Measurements from ENCODE around the gene MDP1. TPM values are rescaled to one million over a fixed set of nuclear protein-coding genes. Genes with fewer than 3 reads are reported as not detected.

The MDP1 gene
- total RNA-seq, 3 donors from 2014 or later = 13.1 to 20.8 (median 17.1) TPM

DNA sequence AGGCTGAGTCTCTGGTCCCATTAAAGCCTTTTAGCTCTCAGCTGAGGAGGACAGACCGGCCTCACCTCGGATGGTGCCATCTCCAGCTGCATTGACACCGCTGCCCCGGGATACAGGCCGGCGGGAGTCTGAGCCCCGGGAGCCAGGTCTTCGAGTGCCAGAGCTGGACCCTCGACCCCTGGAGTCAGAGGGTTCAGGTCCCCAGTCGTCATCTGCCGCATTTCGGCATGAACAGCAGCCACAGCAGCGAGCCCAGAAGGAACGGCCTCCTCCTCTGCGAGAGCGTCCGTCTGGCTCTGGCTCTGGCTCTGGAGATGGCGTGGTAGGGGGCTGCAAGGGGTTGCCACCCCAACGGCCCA is 46.1 kb upstream of the MDP1 start:
- Histone ChIP-seq H3K27ac (no peak overlapping the region), H3K27me3 (no peaks in the 10 kb centered on the region), H3K36me3 (peaks cover 9% of the 10 kb centered on the region), H3K4me3 (no peak overlapping the region), H3K4me1 (no peaks in the 10 kb centered on the region), H3K9me3 (no peaks in the 10 kb centered on the region)
- no peak for DNase-seq (ENCODE audit: low spot score in 2 of 2)
- intact Hi-C loops (cut with DNase I; ENCODE audit: low total_unique reads) = no loop called here
- TF ChIP-seq, protein P1, sequence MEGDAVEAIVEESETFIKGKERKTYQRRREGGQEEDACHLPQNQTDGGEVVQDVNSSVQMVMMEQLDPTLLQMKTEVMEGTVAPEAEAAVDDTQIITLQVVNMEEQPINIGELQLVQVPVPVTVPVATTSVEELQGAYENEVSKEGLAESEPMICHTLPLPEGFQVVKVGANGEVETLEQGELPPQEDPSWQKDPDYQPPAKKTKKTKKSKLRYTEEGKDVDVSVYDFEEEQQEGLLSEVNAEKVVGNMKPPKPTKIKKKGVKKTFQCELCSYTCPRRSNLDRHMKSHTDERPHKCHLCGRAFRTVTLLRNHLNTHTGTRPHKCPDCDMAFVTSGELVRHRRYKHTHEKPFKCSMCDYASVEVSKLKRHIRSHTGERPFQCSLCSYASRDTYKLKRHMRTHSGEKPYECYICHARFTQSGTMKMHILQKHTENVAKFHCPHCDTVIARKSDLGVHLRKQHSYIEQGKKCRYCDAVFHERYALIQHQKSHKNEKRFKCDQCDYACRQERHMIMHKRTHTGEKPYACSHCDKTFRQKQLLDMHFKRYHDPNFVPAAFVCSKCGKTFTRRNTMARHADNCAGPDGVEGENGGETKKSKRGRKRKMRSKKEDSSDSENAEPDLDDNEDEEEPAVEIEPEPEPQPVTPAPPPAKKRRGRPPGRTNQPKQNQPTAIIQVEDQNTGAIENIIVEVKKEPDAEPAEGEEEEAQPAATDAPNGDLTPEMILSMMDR (IDR thresholded peaks at IDR 0.05) = no peak
- TF ChIP-seq POLR2AphosphoS5 (IDR thresholded peaks at IDR 0.05) (no peak), POLR2A (IDR thresholded peaks at IDR 0.05) (no peak)

GRCh38 chr14:24261256-24261968 is 45.5 kb upstream of the MDP1 start:
- DNase-seq (ENCODE audit: low spot score in 2 of 2) = no peak
- Histone ChIP-seq H3K36me3 (peaks cover 4% of the 10 kb centered on the region), H3K4me3 (no peak overlapping the region), H3K9me3 (no peaks in the 10 kb centered on the region), H3K27me3 (no peaks in the 10 kb centered on the region), H3K27ac (no peak overlapping the region), H3K4me1 (no peaks in the 10 kb centered on the region)
- intact Hi-C loops (cut with DNase I; ENCODE audit: low total_unique reads) = no loop called here
- TF ChIP-seq, protein P1 (IDR thresholded peaks at IDR 0.05) = no peak
- TF ChIP-seq POLR2A (IDR thresholded peaks at IDR 0.05) = no peak
- TF ChIP-seq POLR2AphosphoS5 (IDR thresholded peaks at IDR 0.05) = no peak

- DNase-seq (ENCODE audit: low spot score in 2 of 2) = no peak
- H3K27me3 ChIP-seq = no peaks in the 10 kb centered on the region
- intact Hi-C loops (cut with DNase I; ENCODE audit: low total_unique reads) = no loop called here
- TF ChIP-seq, protein P1 (IDR thresholded peaks at IDR 0.05) = no peak
- TF ChIP-seq POLR2AphosphoS5 (IDR thresholded peaks at IDR 0.05) (no peak), POLR2A (IDR thresholded peaks at IDR 0.05) (no peak)
- peak overlapping the region in 1 of 2 donors; percentile 82 for H3K27ac ChIP-seq
- no peak overlapping the region for H3K4me3 ChIP-seq
- H3K9me3 ChIP-seq = no peaks in the 10 kb centered on the region
- no peaks in the 10 kb centered on the region for H3K4me1 ChIP-seq
- H3K36me3 ChIP-seq = no peaks in the 10 kb centered on the region
These were observed 44.9 kb upstream of the MDP1 start for GRCh38 chr14:24260780-24261157.

GRCh38 chr14:24260026-24260779 is 44.3 kb upstream of the MDP1 start:
- Histone ChIP-seq H3K9me3 (no peaks in the 10 kb centered on the region), H3K36me3 (no peaks in the 10 kb centered on the region), H3K4me3 (no peak overlapping the region), H3K27me3 (no peaks in the 10 kb centered on the region), H3K4me1 (no peaks in the 10 kb centered on the region), H3K27ac (peak overlapping the region; percentile 82 to 83)
- peak in 1 of 2 donors; percentile 41 for DNase-seq (ENCODE audit: low spot score in 2 of 2)
- TF ChIP-seq, protein P1 (IDR thresholded peaks at IDR 0.05) = no peak
- peak in 1 of 3 donors; percentile 23 for TF ChIP-seq POLR2AphosphoS5 (IDR thresholded peaks at IDR 0.05)
- intact Hi-C loops (cut with DNase I; ENCODE audit: low total_unique reads) = no loop called here
